ENCODE data around the gene HPCAL1.

GRCh38 chr2:10333247-10333613 is 30.5 kb downstream of the HPCAL1 start:
- TF ChIP-seq MTA2 (IDR thresholded peaks at IDR 0.05; ENCODE audit: low read depth) (no peak), CTCF (IDR thresholded peaks at IDR 0.05 in 2 of 3, conservative IDR thresholded peaks at IDR 0.05 in 1 of 3; ENCODE audit: control insufficient read depth in 2 of 3, extremely low read depth in 1 of 3, insufficient read depth in 1 of 3, low read depth in 3 of 3, low read length in 3 of 3) (no peak), BACH1 (IDR thresholded peaks at IDR 0.05; ENCODE audit: borderline replicate concordance) (no peak), RFX5 (IDR thresholded peaks at IDR 0.05; ENCODE audit: low read depth, low read length) (no peak), SMC3 (IDR thresholded peaks at IDR 0.05; ENCODE audit: borderline replicate concordance, low read length) (no peak), POLR2AphosphoS2 (IDR thresholded peaks at IDR 0.05; ENCODE audit: low read depth, low read length) (no peak), YBX1 (IDR thresholded peaks at IDR 0.05) (no peak), POLR2A (IDR thresholded peaks at IDR 0.05; ENCODE audit: low read depth, low read length) (no peak), EED (IDR thresholded peaks at IDR 0.05; ENCODE audit: low read depth) (no peak), TCF12 (IDR thresholded peaks at IDR 0.05; ENCODE audit: low read depth, low read length) (no peak), ESRRA (IDR thresholded peaks at IDR 0.05; ENCODE audit: low read length) (no peak), FOS (IDR thresholded peaks at IDR 0.05; ENCODE audit: borderline replicate concordance, extremely low read depth, insufficient read length) (no peak), RAD21 (IDR thresholded peaks at IDR 0.05; ENCODE audit: insufficient read depth, low read depth, low read length) (no peak), CBFB (IDR thresholded peaks at IDR 0.05; ENCODE audit: low read depth) (no peak)
